ENCODE data around the gene ZNF425.

The ZNF425 gene

DNA sequence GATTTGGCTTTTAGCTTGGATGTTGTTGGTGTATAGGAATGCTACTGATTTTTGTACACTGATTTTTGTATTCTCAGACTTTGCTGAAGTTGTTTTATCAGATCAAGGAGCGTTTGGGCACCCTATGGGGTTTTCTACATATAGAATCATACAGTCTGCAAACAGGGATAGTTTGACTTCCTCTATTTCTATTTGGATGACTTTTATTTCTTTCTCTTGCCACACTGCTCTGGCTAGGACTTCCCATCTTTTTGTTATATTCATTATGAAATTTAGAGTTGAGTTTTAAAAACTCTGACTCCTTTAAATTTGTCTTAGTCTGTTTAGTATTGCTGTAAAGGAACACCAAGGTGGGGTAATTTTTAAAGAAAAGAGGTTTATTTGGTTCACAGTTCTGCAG, 40.3 kb downstream of the ZNF425 start:
- Histone ChIP-seq H3K4me2 (ENCODE audit: low read depth, low read length, poor library complexity, severe bottlenecking) (no peak overlapping the region), H3K4me1 (ENCODE audit: insufficient read depth, low read length, poor library complexity, severe bottlenecking) (peaks cover 3% of the 10 kb centered on the region), H3K9me2 (replicated peaks; ENCODE audit: low read depth, low read length) (no peaks in the 10 kb centered on the region), H3K36me3 (ENCODE audit: insufficient read depth, low read length) (no peaks in the 10 kb centered on the region), H3K27me3 (ENCODE audit: insufficient read depth, low read length, poor library complexity, severe bottlenecking) (no peaks in the 10 kb centered on the region), H3K4me3 (ENCODE audit: low read length, poor library complexity, severe bottlenecking) (no peak overlapping the region), H3K79me2 (ENCODE audit: insufficient read depth, low read length) (peaks cover 24% of the 10 kb centered on the region), H3F3A (ENCODE audit: low read depth) (no peaks in the 10 kb centered on the region), H3K9me3 (ENCODE audit: insufficient read depth, low read depth, low read length) (peaks cover 4% of the 10 kb centered on the region; the same call in 1 of the 2 replicates), H2AFZ (ENCODE audit: low read length) (no peak overlapping the region), H4K20me1 (ENCODE audit: insufficient read depth, low read length, poor library complexity, severe bottlenecking) (no peaks in the 10 kb centered on the region), H3K9ac (ENCODE audit: low read depth, low read length, poor library complexity, severe bottlenecking) (no peak overlapping the region)
- TF ChIP-seq, protein P1, sequence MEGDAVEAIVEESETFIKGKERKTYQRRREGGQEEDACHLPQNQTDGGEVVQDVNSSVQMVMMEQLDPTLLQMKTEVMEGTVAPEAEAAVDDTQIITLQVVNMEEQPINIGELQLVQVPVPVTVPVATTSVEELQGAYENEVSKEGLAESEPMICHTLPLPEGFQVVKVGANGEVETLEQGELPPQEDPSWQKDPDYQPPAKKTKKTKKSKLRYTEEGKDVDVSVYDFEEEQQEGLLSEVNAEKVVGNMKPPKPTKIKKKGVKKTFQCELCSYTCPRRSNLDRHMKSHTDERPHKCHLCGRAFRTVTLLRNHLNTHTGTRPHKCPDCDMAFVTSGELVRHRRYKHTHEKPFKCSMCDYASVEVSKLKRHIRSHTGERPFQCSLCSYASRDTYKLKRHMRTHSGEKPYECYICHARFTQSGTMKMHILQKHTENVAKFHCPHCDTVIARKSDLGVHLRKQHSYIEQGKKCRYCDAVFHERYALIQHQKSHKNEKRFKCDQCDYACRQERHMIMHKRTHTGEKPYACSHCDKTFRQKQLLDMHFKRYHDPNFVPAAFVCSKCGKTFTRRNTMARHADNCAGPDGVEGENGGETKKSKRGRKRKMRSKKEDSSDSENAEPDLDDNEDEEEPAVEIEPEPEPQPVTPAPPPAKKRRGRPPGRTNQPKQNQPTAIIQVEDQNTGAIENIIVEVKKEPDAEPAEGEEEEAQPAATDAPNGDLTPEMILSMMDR (conservative IDR thresholded peaks at IDR 0.05; ENCODE audit: low read length) = no peak
- TF ChIP-seq EZH2phosphoT487 (IDR thresholded peaks at IDR 0.05; ENCODE audit: borderline replicate concordance) = no peak

GRCh38 chr7:149084407-149084806, 41.7 kb downstream of the ZNF425 start:
- H3K27me3 ChIP-seq (ENCODE audit: insufficient read depth, low read length, poor library complexity, severe bottlenecking) = no peaks in the 10 kb centered on the region
- H2AFZ ChIP-seq (ENCODE audit: low read length) = no peak overlapping the region
- H3K9me2 ChIP-seq (replicated peaks; ENCODE audit: low read depth, low read length) = no peaks in the 10 kb centered on the region
- H3K9ac ChIP-seq (ENCODE audit: low read depth, low read length, poor library complexity, severe bottlenecking) = no peak overlapping the region
- H3K36me3 ChIP-seq (ENCODE audit: insufficient read depth, low read length) = no peaks in the 10 kb centered on the region
- H3K4me1 ChIP-seq (ENCODE audit: insufficient read depth, low read length, poor library complexity, severe bottlenecking) = peaks cover 3% of the 10 kb centered on the region
- H3K4me2 ChIP-seq (ENCODE audit: low read depth, low read length, poor library complexity, severe bottlenecking) = no peak overlapping the region
- H3K79me2 ChIP-seq (ENCODE audit: insufficient read depth, low read length) = peaks cover 14% of the 10 kb centered on the region
- no peak overlapping the region for H3K4me3 ChIP-seq (ENCODE audit: low read length, poor library complexity, severe bottlenecking)
- TF ChIP-seq, protein P1 (conservative IDR thresholded peaks at IDR 0.05; ENCODE audit: low read length) = no peak
- no peak for TF ChIP-seq EZH2phosphoT487 (IDR thresholded peaks at IDR 0.05; ENCODE audit: borderline replicate concordance)
- H4K20me1 ChIP-seq (ENCODE audit: insufficient read depth, low read length, poor library complexity, severe bottlenecking) = no peaks in the 10 kb centered on the region
- peaks cover 4% of the 10 kb centered on the region; the same call in 1 of the 2 replicates for H3K9me3 ChIP-seq (ENCODE audit: insufficient read depth, low read depth, low read length)
- H3F3A ChIP-seq (ENCODE audit: low read depth) = no peaks in the 10 kb centered on the region

- Histone ChIP-seq H3K4me1 (ENCODE audit: insufficient read depth, low read length, poor library complexity, severe bottlenecking) (no peaks in the 10 kb centered on the region), H3F3A (ENCODE audit: low read depth) (no peaks in the 10 kb centered on the region), H3K27me3 (ENCODE audit: insufficient read depth, low read length, poor library complexity, severe bottlenecking) (no peaks in the 10 kb centered on the region), H4K20me1 (ENCODE audit: insufficient read depth, low read length, poor library complexity, severe bottlenecking) (no peaks in the 10 kb centered on the region), H2AFZ (ENCODE audit: low read length) (no peak overlapping the region), H3K4me3 (ENCODE audit: low read length, poor library complexity, severe bottlenecking) (no peak overlapping the region), H3K4me2 (ENCODE audit: low read depth, low read length, poor library complexity, severe bottlenecking) (no peak overlapping the region), H3K9me3 (ENCODE audit: insufficient read depth, low read depth, low read length) (peaks cover 4% of the 10 kb centered on the region; the same call in 1 of the 2 replicates), H3K79me2 (ENCODE audit: insufficient read depth, low read length) (0 out of 2 replicates have a peak, but pooled peaks cover 3% of the 10 kb centered on the region), H3K36me3 (ENCODE audit: insufficient read depth, low read length) (no peaks in the 10 kb centered on the region), H3K9me2 (replicated peaks; ENCODE audit: low read depth, low read length) (no peaks in the 10 kb centered on the region), H3K9ac (ENCODE audit: low read depth, low read length, poor library complexity, severe bottlenecking) (no peak overlapping the region)
- TF ChIP-seq, protein P1 (conservative IDR thresholded peaks at IDR 0.05; ENCODE audit: low read length) = no peak
- no peak for TF ChIP-seq EZH2phosphoT487 (IDR thresholded peaks at IDR 0.05; ENCODE audit: borderline replicate concordance)
These were observed 44.2 kb downstream of the ZNF425 start for GRCh38 chr7:149081914-149082313.
